ENCODE results near the gene WDFY4. TPM values are rescaled to one million over a fixed set of nuclear protein-coding genes. Genes with fewer than 3 reads are reported as not detected.

The WDFY4 gene
- polyA plus RNA-seq, 1 of the 3 experiments (the other 2 are of a cell fraction), result not detected

- Histone ChIP-seq H3K9me2 (no peaks in the 10 kb centered on the region), H3K4me1 (ENCODE audit: control insufficient read depth in 1 of 2, insufficient read depth in 2 of 2, low read depth in 1 of 2, low read length in 1 of 2) (peaks cover 0 to 2% of the 10 kb centered on the region in 2 experiments; a peak in 1 of 4 replicates), H3K4me3 (ENCODE audit: low read depth in 2 of 2, low read length in 1 of 2) (no peak overlapping the region), H3K79me2 (ENCODE audit: insufficient read depth) (no peaks in the 10 kb centered on the region), H3K9me3 (no peaks in the 10 kb centered on the region), H3K27ac (ENCODE audit: low read depth in 2 of 2, low read length in 1 of 2) (no peak overlapping the region), H2AFZ (ENCODE audit: low read depth) (no peak overlapping the region), H3K36me3 (replicated peaks in 1 of 2; ENCODE audit: control insufficient read depth in 1 of 2, insufficient read depth in 2 of 2, low read length in 1 of 2) (no peaks in the 10 kb centered on the region), H3K4me2 (no peak overlapping the region), H3K9ac (no peak overlapping the region), H4K20me1 (ENCODE audit: insufficient read depth) (no peaks in the 10 kb centered on the region), H3K27me3 (ENCODE audit: insufficient read depth) (no peaks in the 10 kb centered on the region), H3F3A (replicated peaks; ENCODE audit: insufficient read depth) (no peaks in the 10 kb centered on the region)
- CTCF ChIA-PET, result interaction anchor here (0.6 to 1.6 kb wide), 4 partner anchors 11 to 475 kb away, joined by 3 read pairs; no protein-coding TSS in a partner anchor
- TF ChIP-seq TEAD4 (IDR thresholded peaks at IDR 0.05; ENCODE audit: borderline replicate concordance, insufficient read depth) (no peak), SMC3 (IDR thresholded peaks at IDR 0.05; ENCODE audit: low read depth, low read length) (no peak), YY1 (IDR thresholded peaks at IDR 0.05; ENCODE audit: low read depth) (no peak), SIN3A (IDR thresholded peaks at IDR 0.05; ENCODE audit: borderline replicate concordance, low read depth, low read length) (no peak), TAF1 (IDR thresholded peaks at IDR 0.05; ENCODE audit: borderline replicate concordance, low read depth, low read length) (no peak), USF1 (IDR thresholded peaks at IDR 0.05; ENCODE audit: borderline replicate concordance, low read depth) (no peak), GABPA (IDR thresholded peaks at IDR 0.05; ENCODE audit: low read depth) (no peak), EZH2phosphoT487 (IDR thresholded peaks at IDR 0.05; ENCODE audit: borderline replicate concordance, low read depth) (no peak), CTCF (IDR thresholded peaks at IDR 0.05) (no peak), FOXJ3 (CRISPR knock-in tag; IDR thresholded peaks at IDR 0.05) (no peak), POLR2AphosphoS5 (IDR thresholded peaks at IDR 0.05; ENCODE audit: low read depth, low read length) (no peak), MAX (IDR thresholded peaks at IDR 0.05; ENCODE audit: low read depth) (no peak), EP300 (IDR thresholded peaks at IDR 0.05; ENCODE audit: borderline replicate concordance in 1 of 2, low read depth in 1 of 2, low read length in 1 of 2) (no peak)
- POLR2A ChIA-PET, result no interaction called here
- WGBS (ENCODE audit: low lambda C conversion rate), result 38% methylated on average over 7 of the region's 7 CpGs
- DNase-seq, result no peak
Measured at GRCh38 chr10:48932831-48933664, 248.4 kb downstream of the WDFY4 start.
